A549 (cell line): Measurements from ENCODE around the gene RNF217. TPM values are rescaled to one million over a fixed set of nuclear protein-coding genes. Genes with fewer than 3 reads are reported as not detected.
A peak's percentile ranks its signal among the peaks of the same experiment; 100 is the strongest.

Source experiments
- ATAC-seq, 2 experiments: fragments of 200-7000 bp in 1 of 2; fragments of >200 bp in 1 of 2; cut with Nextera tagmentation in 1 of 2; cut with Tn5 transposase in 1 of 2; 3 replicates each; pipeline versions ENCODE4 v1.8.0 to v1.9.1; 2018 to 2020; ENCODE audit warnings: mild to moderate bottlenecking in 1 of 2, moderate library complexity in 1 of 2
- CTCF ChIA-PET: fragments of 300-600 bp; sonication (Branson Sonifier 250); formaldehyde crosslinking; extraction: SDS; loops from one replicate; lab custom pipeline; 2021; ENCODE audit warnings: antibody characterized with exemption, inconsistent platforms; lab: Yijun Ruan, JAX
- POLR2A ChIA-PET: fragments of 350-600 bp; formaldehyde crosslinking; extraction: SDS; loops from one replicate; lab custom pipeline; 2021; ENCODE audit warnings: antibody characterized with exemption, inconsistent platforms; lab: Yijun Ruan, JAX
- DNase-seq, 2 experiments: peaks; one replicate each; pipeline versions ENCODE4 v3.0.0 to v3.0.0-alpha.2; 2011 to 2016; ENCODE audit warnings: low read depth in 1 of 2, low spot score in 1 of 2
- FAIRE-seq: peaks from 2 replicates; lab custom pipeline; 2011; peaks lifted over from hg19 to GRCh38; lab: Jason Lieb, UNC
- H3K27ac ChIP-seq, 2 experiments: fragments of >200 bp; sonication (Bioruptor Twin); formaldehyde crosslinking; 3 replicates each; pipeline ENCODE4 v1.5.1; 2016 to 2017
- H3K4me1 ChIP-seq: fragments of >200 bp; sonication (Bioruptor Twin); formaldehyde crosslinking; 3 replicates; pipeline ENCODE4 v1.6.1; 2016
- H3K4me2 ChIP-seq: fragments of >200 bp; sonication (Bioruptor Twin); formaldehyde crosslinking; 3 replicates; pipeline ENCODE4 v1.6.1; 2016
- H3K4me3 ChIP-seq: fragments of >200 bp; sonication (Bioruptor Twin); formaldehyde crosslinking; 3 replicates; pipeline ENCODE4 v1.5.1; 2016
- H3K9me3 ChIP-seq: fragments of >200 bp; sonication (Bioruptor Twin); formaldehyde crosslinking; 3 replicates; pipeline ENCODE4 v1.6.1; 2016
- BHLHE40 ChIP-seq: IDR thresholded peaks from 2 replicates; pipeline ENCODE4 v1.6.1; 2012; ENCODE audit warnings: low read depth, low read length, inconsistent platforms
- CHD4 ChIP-seq: fragments of 200-600 bp; sonication (generic); IDR thresholded peaks from 2 replicates; pipeline ENCODE4 v1.6.1; 2016; ENCODE audit warnings: antibody characterized with exemption, mild to moderate bottlenecking, borderline replicate concordance
- FOSB ChIP-seq: fragments of 250-450 bp; sonication (Bioruptor Pico); IDR thresholded peaks from 2 replicates; pipeline ENCODE4 v1.5.0; 2020; ENCODE audit warnings: mild to moderate bottlenecking, moderate library complexity
- FOSL2 ChIP-seq, 2 experiments: fragments of 450-650 bp in 1 of 2; fragments of >200 bp in 1 of 2; sonication (Bioruptor Twin) in 1 of 2; formaldehyde crosslinking; IDR thresholded peaks; 2 replicates each; pipeline versions ENCODE4 v1.5.0 to v1.6.1; 2016 to 2020; ENCODE audit warnings: mild to moderate bottlenecking in 1 of 2, moderate library complexity in 1 of 2
- HES2 ChIP-seq: fragments of >200 bp; sonication (Bioruptor Twin); formaldehyde crosslinking; IDR thresholded peaks from 2 replicates; pipeline ENCODE4 v1.6.1; 2016
- HOXB13 ChIP-seq: fragments of 250-450 bp; sonication (Bioruptor Pico); IDR thresholded peaks from 2 replicates; pipeline ENCODE4 v1.5.0; 2020; ENCODE audit warnings: low read depth, mild to moderate bottlenecking, moderate library complexity
- JUNB ChIP-seq: fragments of >200 bp; sonication (Bioruptor Twin); formaldehyde crosslinking; IDR thresholded peaks from 2 replicates; pipeline ENCODE4 v1.6.1; 2016
- KDM1A ChIP-seq: fragments of 200-600 bp; sonication (generic); IDR thresholded peaks from 2 replicates; pipeline ENCODE4 v1.6.1; 2016; ENCODE audit warnings: low read depth, mild to moderate bottlenecking
- MAFK ChIP-seq: fragments of 450-650 bp; IDR thresholded peaks from 2 replicates; pipeline ENCODE4 v1.6.1; 2014; ENCODE audit not compliant: partially characterized antibody
- MAZ ChIP-seq: fragments of 150-350 bp; IDR thresholded peaks from 2 replicates; pipeline ENCODE4 v1.6.1; 2014; ENCODE audit warnings: antibody characterized with exemption, low read depth, low read length, borderline replicate concordance
- NPAS2 ChIP-seq: fragments of 250-450 bp; sonication (Bioruptor Pico); IDR thresholded peaks from 2 replicates; pipeline ENCODE4 v1.8.0; 2022; ENCODE audit warnings: mild to moderate bottlenecking, moderate library complexity, borderline replicate concordance
- PBX3 ChIP-seq: IDR thresholded peaks from 2 replicates; pipeline ENCODE4 v1.6.1; 2012
- POLR2A ChIP-seq: IDR thresholded peaks from 2 replicates; pipeline ENCODE4 v1.6.1; 2012; ENCODE audit warnings: mild to moderate bottlenecking, low read length
- POLR2AphosphoS2 ChIP-seq: conservative IDR thresholded peaks from 2 replicates; pipeline ENCODE4 v1.6.1; 2012; ENCODE audit warnings: low read length, improper control_type of control experiment, inconsistent platforms
- SMC3 ChIP-seq: fragments of >200 bp; sonication (Bioruptor Twin); formaldehyde crosslinking; IDR thresholded peaks from 3 replicates; pipeline ENCODE4 v1.6.1; 2018; ENCODE audit warnings: inconsistent platforms
- ZFP36 ChIP-seq: fragments of 450-650 bp; IDR thresholded peaks from 2 replicates; pipeline ENCODE4 v1.6.1; 2014; ENCODE audit warnings: borderline replicate concordance; ENCODE audit not compliant: partially characterized antibody
- WGBS: methylation state at CpG from one replicate; pipeline ENCODE4 v1.1.6; 2017; ENCODE audit errors: missing lambda C conversion rate; 5-methylcytosine and 5-hydroxymethylcytosine counted together
- polyA plus RNA-seq, 4 experiments: library from polyadenylated mRNA; depleted of rRNA in 3 of 4; stranded (reverse); fragments of >200 nt; fragmentation: RNase III in 1 of 4; extraction: RNeasy Plus Mini Kit Qiagen cat#74134 plus additional on column Dnase treatment in 1 of 4; gene quantifications; 2 replicates in 3 of 4; 3 replicates in 1 of 4; pipeline ENCODE4 v1.2.3, GENCODE V29; 2011 to 2017
- TF ChIP-seq, protein P1 (sequence below): IDR thresholded peaks from 2 replicates; pipeline ENCODE4 v1.6.1; 2012
- TF ChIP-seq, protein P2 (sequence below): fragments of 250-450 bp; sonication (Bioruptor Pico); IDR thresholded peaks from 2 replicates; pipeline ENCODE4 v1.5.0; 2021; ENCODE audit warnings: mild to moderate bottlenecking, moderate library complexity, borderline replicate concordance
- TF ChIP-seq, protein P3 (sequence below): fragments of 150-350 bp; IDR thresholded peaks from 2 replicates; pipeline ENCODE4 v1.6.1; 2014; ENCODE audit warnings: low read depth, mild to moderate bottlenecking, low read length
- TF ChIP-seq, protein P4 (sequence below): fragments of >200 bp; sonication (Bioruptor Twin); formaldehyde crosslinking; IDR thresholded peaks from 3 replicates; pipeline ENCODE4 v1.5.1; 2016

Gene RNF217
- polyA plus RNA-seq, 2 of the 4 experiments (the other 2 are of a cell fraction), result 5.7 to 20.0 TPM

DNA sequence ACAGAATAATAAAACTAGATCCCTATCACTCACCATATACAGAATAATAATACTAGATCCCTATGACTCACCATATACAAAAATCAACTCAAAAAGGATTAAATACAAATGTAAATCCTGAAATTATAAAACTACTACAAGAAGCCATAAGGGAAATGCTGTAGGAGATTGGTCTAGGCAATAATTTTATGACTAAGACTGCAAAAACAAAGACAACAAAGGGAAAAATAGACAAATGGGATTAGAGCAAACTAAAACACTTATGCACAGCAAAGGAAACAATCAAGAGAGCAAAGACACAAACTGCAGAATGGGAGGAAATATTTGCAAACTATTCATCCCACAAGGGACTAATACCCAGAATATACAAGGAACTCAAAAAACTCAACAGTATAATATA is 4.1 kb upstream of the RNF217 start:
- FAIRE-seq (no peak), ATAC-seq (no peak), DNase-seq (no peak)
- Histone ChIP-seq H3K4me3 (no peak overlapping the region), H3K27ac (no peak overlapping the region), H3K4me2 (no peak overlapping the region), H3K4me1 (peaks cover 9% of the 10 kb centered on the region), H3K9me3 (no peaks in the 10 kb centered on the region)
- CTCF ChIA-PET, result no interaction called here
- POLR2A ChIA-PET, result no interaction called here
- TF ChIP-seq POLR2AphosphoS2, result no peak
- no peak for TF ChIP-seq BHLHE40
- TF ChIP-seq FOSL2 (IDR thresholded peaks at IDR 0.05), result no peak
- no peak for TF ChIP-seq FOSL2 (CRISPR knock-in tag; IDR thresholded peaks at IDR 0.05)
- TF ChIP-seq, protein P1, sequence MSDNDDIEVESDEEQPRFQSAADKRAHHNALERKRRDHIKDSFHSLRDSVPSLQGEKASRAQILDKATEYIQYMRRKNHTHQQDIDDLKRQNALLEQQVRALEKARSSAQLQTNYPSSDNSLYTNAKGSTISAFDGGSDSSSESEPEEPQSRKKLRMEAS, result no peak
- no peak for TF ChIP-seq MAFK
- no peak for TF ChIP-seq NPAS2 (CRISPR knock-in tag)
- TF ChIP-seq, protein P2, sequence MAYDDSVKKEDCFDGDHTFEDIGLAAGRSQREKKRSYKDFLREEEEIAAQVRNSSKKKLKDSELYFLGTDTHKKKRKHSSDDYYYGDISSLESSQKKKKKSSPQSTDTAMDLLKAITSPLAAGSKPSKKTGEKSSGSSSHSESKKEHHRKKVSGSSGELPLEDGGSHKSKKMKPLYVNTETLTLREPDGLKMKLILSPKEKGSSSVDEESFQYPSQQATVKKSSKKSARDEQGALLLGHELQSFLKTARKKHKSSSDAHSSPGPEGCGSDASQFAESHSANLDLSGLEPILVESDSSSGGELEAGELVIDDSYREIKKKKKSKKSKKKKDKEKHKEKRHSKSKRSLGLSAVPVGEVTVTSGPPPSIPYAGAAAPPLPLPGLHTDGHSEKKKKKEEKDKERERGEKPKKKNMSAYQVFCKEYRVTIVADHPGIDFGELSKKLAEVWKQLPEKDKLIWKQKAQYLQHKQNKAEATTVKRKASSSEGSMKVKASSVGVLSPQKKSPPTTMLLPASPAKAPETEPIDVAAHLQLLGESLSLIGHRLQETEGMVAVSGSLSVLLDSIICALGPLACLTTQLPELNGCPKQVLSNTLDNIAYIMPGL (CRISPR knock-in tag), result no peak
- no peak for TF ChIP-seq HES2
- TF ChIP-seq ZFP36, result no peak
- TF ChIP-seq, protein P3, sequence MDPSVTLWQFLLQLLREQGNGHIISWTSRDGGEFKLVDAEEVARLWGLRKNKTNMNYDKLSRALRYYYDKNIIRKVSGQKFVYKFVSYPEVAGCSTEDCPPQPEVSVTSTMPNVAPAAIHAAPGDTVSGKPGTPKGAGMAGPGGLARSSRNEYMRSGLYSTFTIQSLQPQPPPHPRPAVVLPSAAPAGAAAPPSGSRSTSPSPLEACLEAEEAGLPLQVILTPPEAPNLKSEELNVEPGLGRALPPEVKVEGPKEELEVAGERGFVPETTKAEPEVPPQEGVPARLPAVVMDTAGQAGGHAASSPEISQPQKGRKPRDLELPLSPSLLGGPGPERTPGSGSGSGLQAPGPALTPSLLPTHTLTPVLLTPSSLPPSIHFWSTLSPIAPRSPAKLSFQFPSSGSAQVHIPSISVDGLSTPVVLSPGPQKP, result no peak
- TF ChIP-seq JUNB, result no peak

- ChIA-PET POLR2A (no interaction called here), CTCF (interaction anchor here (3.2 kb wide), 1 partner anchor 155 kb away, joined by 8 read pairs; no protein-coding TSS in a partner anchor)
- Histone ChIP-seq H3K4me1 (peaks cover 9% of the 10 kb centered on the region), H3K9me3 (no peaks in the 10 kb centered on the region), H3K4me3 (no peak overlapping the region), H3K27ac (no peak overlapping the region), H3K4me2 (no peak overlapping the region)
- ATAC-seq (no peak), DNase-seq (no peak), FAIRE-seq (no peak)
- TF ChIP-seq, protein P3, result no peak
- TF ChIP-seq CHD4 (no peak), HOXB13 (CRISPR knock-in tag) (no peak), SMC3 (no peak)
- WGBS, result 93% methylated on average over 1 of the region's 1 CpG
Measured at GRCh38 chr6:124958759-124959354, 3.4 kb upstream of the RNF217 start.

- Histone ChIP-seq H3K27ac (peak overlapping the region; percentile 97 to 99), H3K4me3 (peak overlapping the region; percentile 82), H3K4me1 (peaks cover 25% of the 10 kb centered on the region), H3K9me3 (no peaks in the 10 kb centered on the region), H3K4me2 (peak overlapping the region; percentile 90)
- ChIA-PET POLR2A (no interaction called here), CTCF (interaction anchor here (0.7 to 3.2 kb wide), 2 partner anchors 14 to 153 kb away, joined by 3 to 8 read pairs; no protein-coding TSS in a partner anchor)
- 50% methylated on average over 4 of the region's 4 CpGs for WGBS
- FAIRE-seq (no peak), DNase-seq (no peak), ATAC-seq (no peak)
- TF ChIP-seq FOSB (CRISPR knock-in tag), result no peak
- TF ChIP-seq, protein P4, sequence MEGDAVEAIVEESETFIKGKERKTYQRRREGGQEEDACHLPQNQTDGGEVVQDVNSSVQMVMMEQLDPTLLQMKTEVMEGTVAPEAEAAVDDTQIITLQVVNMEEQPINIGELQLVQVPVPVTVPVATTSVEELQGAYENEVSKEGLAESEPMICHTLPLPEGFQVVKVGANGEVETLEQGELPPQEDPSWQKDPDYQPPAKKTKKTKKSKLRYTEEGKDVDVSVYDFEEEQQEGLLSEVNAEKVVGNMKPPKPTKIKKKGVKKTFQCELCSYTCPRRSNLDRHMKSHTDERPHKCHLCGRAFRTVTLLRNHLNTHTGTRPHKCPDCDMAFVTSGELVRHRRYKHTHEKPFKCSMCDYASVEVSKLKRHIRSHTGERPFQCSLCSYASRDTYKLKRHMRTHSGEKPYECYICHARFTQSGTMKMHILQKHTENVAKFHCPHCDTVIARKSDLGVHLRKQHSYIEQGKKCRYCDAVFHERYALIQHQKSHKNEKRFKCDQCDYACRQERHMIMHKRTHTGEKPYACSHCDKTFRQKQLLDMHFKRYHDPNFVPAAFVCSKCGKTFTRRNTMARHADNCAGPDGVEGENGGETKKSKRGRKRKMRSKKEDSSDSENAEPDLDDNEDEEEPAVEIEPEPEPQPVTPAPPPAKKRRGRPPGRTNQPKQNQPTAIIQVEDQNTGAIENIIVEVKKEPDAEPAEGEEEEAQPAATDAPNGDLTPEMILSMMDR, result no peak
- TF ChIP-seq MAZ, result no peak
- no peak for TF ChIP-seq POLR2A
- TF ChIP-seq KDM1A, result no peak
- no peak for TF ChIP-seq MAFK
- TF ChIP-seq PBX3, result no peak
Measured at GRCh38 chr6:124960757-124961463, 1.3 kb upstream of the RNF217 start.
